Measurements from ENCODE around the gene HBEGF. TPM values are rescaled to one million over a fixed set of nuclear protein-coding genes. Genes with fewer than 3 reads are reported as not detected.

Gene HBEGF
- total RNA-seq, 1 experiment from 2014 or later = 12.3 TPM

- Histone ChIP-seq H3K4me1 (ENCODE audit: control insufficient read depth in 1 of 2, insufficient read depth in 2 of 2, low read length in 2 of 2) (no peaks in the 10 kb centered on the region), H3K4me3 (replicated peaks in 1 of 2; ENCODE audit: low read depth in 1 of 2, low read length in 2 of 2) (no peak overlapping the region), H3K9me2 (ENCODE audit: insufficient read depth) (no peaks in the 10 kb centered on the region), H4K20me1 (ENCODE audit: insufficient read depth) (no peaks in the 10 kb centered on the region), H3K27ac (ENCODE audit: low read depth, low read length) (no peak overlapping the region), H2AFZ (ENCODE audit: low read depth, low read length, poor library complexity, severe bottlenecking) (no peak overlapping the region), H3K9ac (ENCODE audit: low read length) (no peak overlapping the region), H3K36me3 (ENCODE audit: control insufficient read depth in 1 of 2, insufficient read depth in 2 of 2, low read length in 2 of 2) (no peaks in the 10 kb centered on the region), H3K27me3 (ENCODE audit: insufficient read depth, low read length) (no peaks in the 10 kb centered on the region), H3K9me3 (ENCODE audit: control insufficient read depth in 1 of 2, insufficient read depth in 1 of 2, low read depth in 1 of 2, low read length in 2 of 2) (no peaks in the 10 kb centered on the region), H3K4me2 (ENCODE audit: low read length) (no peak overlapping the region), H3K79me2 (ENCODE audit: insufficient read depth, low read length) (no peaks in the 10 kb centered on the region)
- BruUV-seq (replicated peaks) = no TSS peak
- intact Hi-C loops (cut with micrococcal nuclease) = no loop called here
- ChIA-PET CTCF (interaction anchor here (2.2 to 2.5 kb wide), 2 partner anchors 10 to 25 kb away, joined by 5 to 15 read pairs; no protein-coding TSS in a partner anchor), RAD21 (ENCODE audit: low non-redundant PET in 1 of 2, low total read pairs in 2 of 2, uncharacterized antibody in 2 of 2, unreplicated experiment in 2 of 2) (interaction anchor here in 1 of 2 experiments (0.5 kb wide), 1 partner anchor 25 kb away, joined by 7 read pairs; no protein-coding TSS in a partner anchor), POLR2A (no interaction called here)
- TF ChIP-seq CBX3 (IDR thresholded peaks at IDR 0.05; ENCODE audit: low read depth) (no peak), RAD21 (IDR thresholded peaks at IDR 0.05; ENCODE audit: low read depth) (no peak), JUND (IDR thresholded peaks at IDR 0.05) (no peak), FOSL1 (IDR thresholded peaks at IDR 0.05; ENCODE audit: low read depth) (no peak), ELF1 (IDR thresholded peaks at IDR 0.05; ENCODE audit: borderline replicate concordance, low read depth) (no peak), SIN3A (IDR thresholded peaks at IDR 0.05; ENCODE audit: low read depth) (no peak), ZBTB33 (IDR thresholded peaks at IDR 0.05; ENCODE audit: extremely low read depth, insufficient replicate concordance, low read length) (no peak), SRF (IDR thresholded peaks at IDR 0.05; ENCODE audit: low read depth) (no peak), POLR2AphosphoS5 (IDR thresholded peaks at IDR 0.05; ENCODE audit: low read depth, low read length) (no peak), POLR2A (IDR thresholded peaks at IDR 0.05; ENCODE audit: borderline replicate concordance, extremely low read depth, insufficient read depth, insufficient read length) (no peak), YY1 (IDR thresholded peaks at IDR 0.05; ENCODE audit: extremely low read depth, insufficient replicate concordance, low read depth, low read length) (no peak), EGR1 (IDR thresholded peaks at IDR 0.05; ENCODE audit: low read depth) (no peak), EZH2 (IDR thresholded peaks at IDR 0.05) (no peak), ZFX (IDR thresholded peaks at IDR 0.05) (no peak), SP1 (IDR thresholded peaks at IDR 0.05; ENCODE audit: low read depth) (no peak), CEBPB (IDR thresholded peaks at IDR 0.05; ENCODE audit: low read depth) (no peak), ZNF274 (IDR thresholded peaks at IDR 0.05; ENCODE audit: low read depth, low read length) (no peak), ATF3 (IDR thresholded peaks at IDR 0.05) (no peak)
- TF ChIP-seq, protein P1, sequence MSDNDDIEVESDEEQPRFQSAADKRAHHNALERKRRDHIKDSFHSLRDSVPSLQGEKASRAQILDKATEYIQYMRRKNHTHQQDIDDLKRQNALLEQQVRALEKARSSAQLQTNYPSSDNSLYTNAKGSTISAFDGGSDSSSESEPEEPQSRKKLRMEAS (IDR thresholded peaks at IDR 0.05) = no peak
- TF ChIP-seq, protein P2, sequence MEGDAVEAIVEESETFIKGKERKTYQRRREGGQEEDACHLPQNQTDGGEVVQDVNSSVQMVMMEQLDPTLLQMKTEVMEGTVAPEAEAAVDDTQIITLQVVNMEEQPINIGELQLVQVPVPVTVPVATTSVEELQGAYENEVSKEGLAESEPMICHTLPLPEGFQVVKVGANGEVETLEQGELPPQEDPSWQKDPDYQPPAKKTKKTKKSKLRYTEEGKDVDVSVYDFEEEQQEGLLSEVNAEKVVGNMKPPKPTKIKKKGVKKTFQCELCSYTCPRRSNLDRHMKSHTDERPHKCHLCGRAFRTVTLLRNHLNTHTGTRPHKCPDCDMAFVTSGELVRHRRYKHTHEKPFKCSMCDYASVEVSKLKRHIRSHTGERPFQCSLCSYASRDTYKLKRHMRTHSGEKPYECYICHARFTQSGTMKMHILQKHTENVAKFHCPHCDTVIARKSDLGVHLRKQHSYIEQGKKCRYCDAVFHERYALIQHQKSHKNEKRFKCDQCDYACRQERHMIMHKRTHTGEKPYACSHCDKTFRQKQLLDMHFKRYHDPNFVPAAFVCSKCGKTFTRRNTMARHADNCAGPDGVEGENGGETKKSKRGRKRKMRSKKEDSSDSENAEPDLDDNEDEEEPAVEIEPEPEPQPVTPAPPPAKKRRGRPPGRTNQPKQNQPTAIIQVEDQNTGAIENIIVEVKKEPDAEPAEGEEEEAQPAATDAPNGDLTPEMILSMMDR (IDR thresholded peaks at IDR 0.05 in 2 of 3, conservative IDR thresholded peaks at IDR 0.05 in 1 of 3; ENCODE audit: borderline replicate concordance in 1 of 3, insufficient read depth in 1 of 3, low read depth in 2 of 3, low read length in 2 of 3) = no peak
- DNase-seq (ENCODE audit: low read depth, low spot score) (no peak), ATAC-seq (no peak)
Measured at GRCh38 chr5:140383300-140383699, 36.9 kb upstream of the HBEGF start.
